Tibial nerve (tissue), 4 donors: Measurements from ENCODE around the gene TTPAL. TPM values are rescaled to one million over a fixed set of nuclear protein-coding genes. Genes with fewer than 3 reads are reported as not detected.

Experiments used
- DNase-seq, 2 donors: peaks; one replicate each; pipeline ENCODE4 v3.0.0-alpha.2; 2019; ENCODE audit warnings: low spot score in 2 of 2
- H3K27ac ChIP-seq, 4 donors: fragments of 200-600 bp; sonication (generic) in 3 of 4; one replicate each; pipeline ENCODE4 v1.5.1; 2017 to 2019; ENCODE audit warnings: mild to moderate bottlenecking in 1 of 4
- H3K27me3 ChIP-seq, 2 donors: fragments of 200-600 bp; sonication (generic) in 1 of 2; one replicate each; pipeline versions ENCODE4 v1.5.1 to v1.6.0; 2017 to 2019
- H3K36me3 ChIP-seq, 3 donors: fragments of 200-600 bp; sonication (generic); one replicate each; pipeline ENCODE4 v1.5.1; 2018 to 2019
- H3K4me1 ChIP-seq, 4 donors: fragments of 200-600 bp; sonication (generic) in 3 of 4; one replicate each; pipeline ENCODE4 v1.5.1; 2017 to 2019
- H3K4me3 ChIP-seq, 4 donors: fragments of 200-600 bp; sonication (generic) in 3 of 4; one replicate each; pipeline ENCODE4 v1.5.1; 2017 to 2019; ENCODE audit warnings: mild to moderate bottlenecking in 1 of 4, moderate library complexity in 1 of 4
- H3K9me3 ChIP-seq, 4 donors: fragments of 200-600 bp; sonication (generic) in 3 of 4; one replicate each; pipeline ENCODE4 v1.5.1; 2017 to 2019
- CTCF ChIP-seq, 5 experiments: fragments of 200-600 bp in 3 of 5; fragments of 450-650 bp in 2 of 5; sonication (generic) in 3 of 5; IDR thresholded peaks; one replicate each; pipeline ENCODE4 v1.5.1; 2016 to 2019; ENCODE audit warnings: antibody characterized with exemption in 5 of 5, mild to moderate bottlenecking in 3 of 5, moderate library complexity in 2 of 5
- EP300 ChIP-seq, 2 donors: sonication (generic); formaldehyde crosslinking; IDR thresholded peaks; one replicate each; pipeline ENCODE4 v1.6.1; 2017; ENCODE audit warnings: antibody characterized with exemption in 2 of 2, mild to moderate bottlenecking in 1 of 2
- POLR2A ChIP-seq, 2 donors: fragments of 450-650 bp; IDR thresholded peaks; one replicate each; pipeline ENCODE4 v1.6.1; 2017; ENCODE audit warnings: antibody characterized with exemption in 2 of 2, mild to moderate bottlenecking in 2 of 2, moderate library complexity in 2 of 2
- WGBS, 2 donors: methylation state at CpG; one replicate each; pipeline ENCODE4 v1.1.5; 2018; 5-methylcytosine and 5-hydroxymethylcytosine counted together
- total RNA-seq, 4 donors: library from RNA; depleted of rRNA; stranded (reverse); fragments of >200 nt; gene quantifications; one replicate each; pipeline ENCODE4 v1.1.0, GENCODE V29; 2016

TTPAL gene
- total RNA-seq, 4 donors from 2014 or later = 13.0 to 23.7 (median 16.9) TPM

- no peaks in the 10 kb centered on the region for H3K27me3 ChIP-seq
- peak overlapping the region in 1 of 4 donors; percentile 98 for H3K27ac ChIP-seq
- DNase-seq = no peak
- no peak overlapping the region for H3K4me3 ChIP-seq
- WGBS, 2 donors = 36 to 51% methylated on average over 4 of the region's 4 CpGs
- H3K36me3 ChIP-seq = peaks cover 0 to 5% (median 0%) of the 10 kb centered on the region in 3 donors
- TF ChIP-seq POLR2A (IDR thresholded peaks at IDR 0.05) (no peak), EP300 (IDR thresholded peaks at IDR 0.05) (no peak), CTCF (IDR thresholded peaks at IDR 0.05) (no peak)
- H3K4me1 ChIP-seq = peaks cover 2 to 34% (median 24%) of the 10 kb centered on the region in 4 donors
- H3K9me3 ChIP-seq = no peaks in the 10 kb centered on the region
Measured at GRCh38 chr20:44523746-44524145, 48.1 kb downstream of the TTPAL start.

GRCh38 chr20:44526129-44526528 is 50.5 kb downstream of the TTPAL start:
- WGBS, 2 donors = 62 to 67% methylated on average over 6 of the region's 6 CpGs
- Histone ChIP-seq H3K27me3 (no peaks in the 10 kb centered on the region), H3K27ac (no peak overlapping the region), H3K4me3 (no peak overlapping the region), H3K9me3 (no peaks in the 10 kb centered on the region), H3K36me3 (no peaks in the 10 kb centered on the region), H3K4me1 (peaks cover 0 to 13% (median 1%) of the 10 kb centered on the region in 4 donors)
- no peak for TF ChIP-seq EP300 (IDR thresholded peaks at IDR 0.05)
- no peak for TF ChIP-seq CTCF (IDR thresholded peaks at IDR 0.05)
- no peak for TF ChIP-seq POLR2A (IDR thresholded peaks at IDR 0.05)
- no peak for DNase-seq

GRCh38 chr20:44527716-44528199 is 52.1 kb downstream of the TTPAL start:
- Histone ChIP-seq H3K36me3 (no peaks in the 10 kb centered on the region), H3K27ac (no peak overlapping the region), H3K4me3 (no peak overlapping the region), H3K4me1 (peaks cover 0 to 16% (median 3%) of the 10 kb centered on the region in 4 donors), H3K9me3 (no peaks in the 10 kb centered on the region), H3K27me3 (no peaks in the 10 kb centered on the region)
- no peak for DNase-seq
- WGBS, 2 donors = 71 to 74% methylated on average over 4 of the region's 4 CpGs
- TF ChIP-seq POLR2A (IDR thresholded peaks at IDR 0.05) (no peak), CTCF (IDR thresholded peaks at IDR 0.05) (no peak), EP300 (IDR thresholded peaks at IDR 0.05) (no peak)

- WGBS, 2 donors = 70 to 73% methylated on average over 6 of the region's 6 CpGs
Measured at GRCh38 chr20:44528309-44528708, 52.6 kb downstream of the TTPAL start.

GRCh38 chr20:44532259-44532980 is 56.7 kb downstream of the TTPAL start:
- peak in 1 of 2 donors; percentile 43 for DNase-seq
- Histone ChIP-seq H3K9me3 (no peaks in the 10 kb centered on the region), H3K4me1 (peaks cover 0 to 22% (median 4%) of the 10 kb centered on the region in 4 donors), H3K27me3 (no peaks in the 10 kb centered on the region), H3K36me3 (no peaks in the 10 kb centered on the region), H3K27ac (peak overlapping the region; percentile 23 to 88 (median 79)), H3K4me3 (peak overlapping the region; percentile 50 to 96 (median 77))
- 9 to 12% methylated on average over 11 of the region's 11 CpGs for WGBS, 2 donors
- TF ChIP-seq POLR2A (IDR thresholded peaks at IDR 0.05) = no peak
- TF ChIP-seq EP300 (IDR thresholded peaks at IDR 0.05) = no peak

More at GRCh38 chr20:44528309-44528708, 52.6 kb downstream of the TTPAL start:
- Histone ChIP-seq H3K4me1 (peaks cover 0 to 18% (median 4%) of the 10 kb centered on the region in 4 donors), H3K27ac (no peak overlapping the region), H3K27me3 (no peaks in the 10 kb centered on the region), H3K9me3 (no peaks in the 10 kb centered on the region), H3K36me3 (no peaks in the 10 kb centered on the region), H3K4me3 (no peak overlapping the region)
- no peak for DNase-seq
- no peak for TF ChIP-seq POLR2A (IDR thresholded peaks at IDR 0.05)

GRCh38 chr20:44532981-44533331 is 57.3 kb downstream of the TTPAL start:
- Histone ChIP-seq H3K9me3 (no peaks in the 10 kb centered on the region), H3K27ac (peak overlapping the region in 1 of 4 donors; percentile 88), H3K4me3 (peak overlapping the region in 1 of 4 donors; percentile 85), H3K36me3 (no peaks in the 10 kb centered on the region), H3K27me3 (no peaks in the 10 kb centered on the region), H3K4me1 (peaks cover 0 to 22% (median 4%) of the 10 kb centered on the region in 4 donors)
- TF ChIP-seq POLR2A (IDR thresholded peaks at IDR 0.05) (no peak), EP300 (IDR thresholded peaks at IDR 0.05) (no peak), CTCF (IDR thresholded peaks at IDR 0.05) (no peak)
- WGBS, 2 donors = 79 to 93% methylated on average over 2 of the region's 2 CpGs
- no peak for DNase-seq
